NCI-H526 (cell line): Measurements from ENCODE around the gene ZNHIT1.

ENCODE experiments used
- DNase-seq, 2 experiments: peaks; one replicate each; lab custom pipeline; 2025; lab: John Stamatoyannopoulos, UW

The ZNHIT1 gene

GRCh38 chr7:101218236-101219125 lies 516 bp downstream of the ZNHIT1 start:
- peak in 1 of 2 experiments; percentile 55 for DNase-seq

DNA sequence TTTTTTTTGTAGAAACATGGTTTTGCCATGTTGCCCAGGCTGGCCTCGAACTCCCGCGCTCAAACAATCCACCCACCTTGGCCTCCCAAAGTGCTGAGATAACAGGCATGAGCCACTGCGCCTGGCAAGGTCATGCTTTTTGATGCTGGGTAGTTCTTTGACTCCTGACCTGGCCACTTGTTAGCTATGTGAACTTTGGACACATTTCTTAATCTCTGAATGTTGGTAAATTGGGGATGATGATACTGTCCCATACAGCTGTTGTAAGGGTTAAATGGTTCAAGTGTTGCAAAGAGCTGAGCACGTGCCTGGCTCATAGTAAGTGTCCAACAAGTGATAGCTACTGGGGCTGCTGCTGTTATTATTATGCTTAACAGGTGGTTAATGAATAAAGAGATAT lies 2.3 kb downstream of the ZNHIT1 start:
- no peak for DNase-seq

GRCh38 chr7:101222275-101222830 lies 4.4 kb downstream of the ZNHIT1 start:
- DNase-seq = no peak

DNA sequence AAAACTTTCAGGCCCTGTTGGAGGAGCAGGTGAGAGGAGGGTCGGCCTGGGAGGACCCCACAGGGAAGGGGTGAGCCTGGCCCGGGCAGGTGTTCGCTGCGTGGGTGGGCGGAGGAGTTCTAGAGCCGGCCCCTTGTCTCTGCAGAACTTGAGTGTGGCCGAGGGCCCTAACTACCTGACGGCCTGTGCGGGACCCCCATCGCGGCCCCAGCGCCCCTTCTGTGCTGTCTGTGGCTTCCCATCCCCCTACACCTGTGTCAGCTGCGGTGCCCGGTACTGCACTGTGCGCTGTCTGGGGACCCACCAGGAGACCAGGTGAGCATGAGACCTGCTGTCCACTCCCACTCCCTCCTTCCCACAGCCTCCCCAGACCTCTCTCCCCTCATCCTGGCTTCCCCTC lies 5.6 kb downstream of the ZNHIT1 start:
- no peak for DNase-seq

- no peak for DNase-seq
Observed at GRCh38 chr7:101225650-101226049, 7.7 kb downstream of the ZNHIT1 start.

GRCh38 chr7:101226721-101227120 lies 8.8 kb downstream of the ZNHIT1 start:
- DNase-seq = no peak

DNA sequence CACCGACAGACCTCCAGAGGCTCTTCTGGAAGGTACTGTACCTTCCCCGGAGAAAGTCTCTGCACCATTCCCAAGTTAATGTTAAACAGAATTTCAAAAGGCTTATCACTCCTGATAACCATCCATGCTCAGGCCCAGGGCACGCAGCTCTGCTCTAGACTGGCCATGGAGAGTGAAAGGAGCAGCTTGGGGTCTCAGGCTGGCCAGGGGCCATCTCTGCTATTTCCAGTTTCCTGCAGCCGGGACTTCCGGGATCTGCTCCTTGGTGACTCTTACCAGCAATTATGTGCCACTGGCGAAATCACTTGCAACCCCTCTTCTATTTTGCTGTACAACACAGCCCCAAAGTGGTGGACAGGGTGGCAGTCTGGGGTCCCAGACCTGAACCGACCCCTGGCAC lies 13.7 kb downstream of the ZNHIT1 start:
- no peak for DNase-seq

GRCh38 chr7:101232141-101232850 lies 14.3 kb downstream of the ZNHIT1 start:
- peak; percentile 23 to 87 for DNase-seq

DNA sequence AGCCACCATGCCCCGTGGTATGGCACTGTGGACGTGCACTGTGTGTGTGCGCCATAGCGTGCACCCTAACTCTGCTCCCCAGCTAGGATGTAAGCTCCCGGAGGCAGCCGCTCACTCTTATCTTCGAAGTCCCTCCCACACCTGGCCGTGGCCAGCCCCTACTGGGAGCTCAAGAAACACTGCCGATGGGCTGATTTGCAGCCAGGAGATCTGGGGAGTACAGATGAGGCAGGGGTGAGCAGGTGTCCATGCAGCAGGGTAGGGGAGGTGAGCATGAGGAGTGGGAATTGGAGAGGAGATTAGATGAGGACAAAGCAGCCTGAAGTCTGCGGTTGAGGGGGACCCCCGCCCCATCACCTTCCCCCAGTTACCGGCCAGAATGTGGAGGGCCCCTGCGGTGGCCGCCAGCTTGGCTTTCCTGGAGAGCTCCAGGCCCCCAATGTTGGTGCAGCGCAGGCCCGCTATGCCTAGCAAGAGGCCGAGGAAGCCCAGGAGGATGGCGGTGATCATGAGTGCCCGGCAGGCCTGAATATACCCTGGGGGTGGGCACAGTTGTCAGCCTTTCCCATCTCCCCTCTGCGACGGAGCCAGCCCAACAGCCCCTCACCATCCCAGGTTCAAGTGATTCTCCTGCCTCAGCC lies 16.1 kb downstream of the ZNHIT1 start:
- DNase-seq = peak in 1 of 2 experiments; percentile 15

GRCh38 chr7:101234636-101235035 lies 16.7 kb downstream of the ZNHIT1 start:
- DNase-seq = no peak

DNA sequence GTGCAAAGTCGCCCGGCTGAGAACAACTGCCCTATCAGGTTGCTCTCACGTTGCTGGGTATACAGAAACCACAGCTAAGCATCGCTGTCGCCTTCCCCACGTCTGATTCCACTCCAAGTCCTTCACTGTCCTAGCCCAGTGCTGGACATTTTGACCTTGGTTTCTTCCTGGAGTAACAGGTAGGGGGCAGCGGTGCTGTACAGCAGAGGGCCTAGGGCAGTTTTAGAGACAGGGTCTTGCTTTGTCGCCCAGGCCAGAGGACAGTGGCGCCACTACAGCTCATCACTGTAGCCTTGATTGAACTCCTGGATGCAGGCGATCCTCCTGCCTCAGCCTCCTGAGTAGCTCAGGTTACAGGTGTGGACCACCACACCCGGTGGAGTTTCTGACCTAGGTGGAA lies 17.1 kb downstream of the ZNHIT1 start:
- DNase-seq = no peak

- DNase-seq = no peak
Observed at GRCh38 chr7:101235522-101235921, 17.6 kb downstream of the ZNHIT1 start.

DNA sequence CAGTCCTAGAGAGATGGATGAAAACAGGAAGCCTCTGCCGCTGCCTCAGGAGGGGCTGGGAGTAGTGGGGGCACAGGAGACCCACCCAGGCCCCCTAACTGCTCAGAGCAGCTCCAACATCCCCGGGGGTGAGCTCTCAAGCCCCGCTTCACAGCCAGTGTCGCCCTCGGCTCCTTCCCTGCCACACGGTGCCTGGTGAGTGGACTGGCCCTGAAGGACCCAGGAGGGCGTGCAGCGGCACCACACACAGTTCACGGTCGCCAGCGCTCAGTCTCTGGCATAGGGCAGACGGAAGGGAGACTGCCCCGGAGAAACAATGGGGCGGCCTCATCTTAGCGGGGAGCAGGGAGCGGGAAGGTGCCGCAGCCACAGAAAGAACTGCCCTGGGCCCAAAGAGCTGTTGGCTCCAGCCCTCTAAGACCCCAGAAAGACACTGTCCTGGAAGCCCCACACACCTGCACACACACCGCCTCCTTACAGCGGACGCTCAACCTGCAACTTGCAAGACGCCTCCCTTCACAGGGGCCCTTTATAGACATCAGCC lies 18.4 kb downstream of the ZNHIT1 start:
- DNase-seq = no peak

DNA sequence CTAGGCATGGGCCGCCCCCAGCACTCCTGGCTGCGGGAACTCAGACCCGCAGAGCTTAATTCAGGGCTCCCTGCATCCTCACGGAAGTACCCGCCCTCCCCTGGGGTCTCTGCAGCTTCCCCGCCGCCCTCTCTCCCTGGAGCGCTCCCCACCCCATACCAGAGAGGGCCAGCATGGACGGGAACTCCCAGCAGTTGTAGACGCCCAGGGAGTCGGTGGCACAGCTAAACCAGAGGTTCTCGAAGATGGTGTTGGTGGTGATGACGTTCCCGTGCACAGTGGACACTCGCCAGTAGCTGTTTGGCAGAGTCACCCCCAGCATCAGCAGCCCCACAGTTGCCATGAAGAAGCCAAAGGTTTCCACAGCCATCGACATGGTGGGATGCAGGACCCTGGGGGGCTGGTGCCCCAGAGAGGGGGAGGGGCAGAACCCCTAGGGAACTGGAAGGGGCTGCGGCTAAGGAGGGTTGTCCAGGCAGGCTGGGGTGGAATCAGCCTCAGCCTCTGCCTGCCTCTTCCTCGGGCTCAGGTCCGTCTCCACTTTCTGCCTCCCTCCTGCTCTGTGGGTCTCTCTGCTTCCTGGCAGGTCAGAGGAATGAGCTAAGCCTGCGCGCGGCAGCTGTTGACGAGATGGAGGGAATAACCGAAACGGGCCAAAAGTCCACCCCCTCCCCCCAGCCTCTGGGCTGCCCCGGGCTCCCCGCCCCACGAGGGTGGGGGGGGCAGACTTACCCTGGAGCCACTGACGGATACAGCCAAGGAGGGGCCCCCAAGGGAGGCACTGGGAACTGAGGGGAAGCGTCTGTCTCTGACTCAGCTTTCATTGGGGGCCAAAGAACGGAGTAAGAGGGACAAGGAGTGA lies 19.5 kb downstream of the ZNHIT1 start, which contains the start of gene CLDN15:
Gene CLDN15 (minus strand): TSS at position 597 of the 862 bp plus-strand sequence. CDS start 221 bp downstream, at position 376.
- no peak for DNase-seq

DNA sequence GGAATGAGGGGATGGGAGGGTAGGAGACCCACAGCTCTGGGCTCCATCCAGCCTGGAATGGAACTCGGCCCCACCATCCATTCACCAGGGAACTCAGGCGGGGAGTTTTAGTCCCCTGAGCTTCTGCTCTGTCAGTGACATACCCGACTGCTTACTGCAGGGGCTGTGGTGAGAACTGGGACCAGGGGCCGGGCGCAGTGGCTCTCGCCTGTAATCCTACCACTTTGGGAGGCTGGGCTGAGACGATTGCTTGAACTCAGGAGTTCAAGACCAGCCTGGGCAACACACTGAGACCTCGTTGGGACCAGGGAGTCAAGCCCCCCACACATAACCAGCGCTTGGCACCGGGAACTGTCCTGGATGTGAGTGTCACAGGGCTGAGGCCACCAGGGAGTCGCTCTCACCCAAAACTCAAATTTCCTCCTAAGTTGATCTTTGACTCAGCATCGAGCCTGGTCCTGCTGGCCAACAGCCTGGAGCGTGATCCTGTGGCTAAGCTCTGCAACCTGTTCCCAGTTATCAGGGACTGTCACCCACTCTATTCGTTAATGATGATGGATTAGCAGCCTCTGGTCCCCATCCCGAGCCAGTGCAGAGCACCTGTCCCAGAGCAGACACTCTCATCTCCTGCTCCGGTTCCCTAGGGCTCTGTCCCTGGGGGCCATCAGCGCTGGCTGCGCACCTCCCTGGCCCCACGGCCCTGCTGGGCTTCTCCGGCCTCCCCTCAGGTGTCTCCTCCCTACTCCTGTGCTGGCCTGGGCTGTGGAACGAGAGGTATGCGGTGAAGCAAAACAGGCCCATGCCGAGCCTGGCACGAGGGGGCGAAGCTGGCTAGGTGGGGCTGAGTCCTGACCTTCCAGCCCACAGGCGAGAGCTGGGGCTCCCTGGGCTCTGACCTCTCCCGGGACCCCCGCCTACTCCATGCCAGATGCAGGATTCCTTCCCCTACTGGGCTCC lies 20.5 kb downstream of the ZNHIT1 start:
- no peak for DNase-seq

DNA sequence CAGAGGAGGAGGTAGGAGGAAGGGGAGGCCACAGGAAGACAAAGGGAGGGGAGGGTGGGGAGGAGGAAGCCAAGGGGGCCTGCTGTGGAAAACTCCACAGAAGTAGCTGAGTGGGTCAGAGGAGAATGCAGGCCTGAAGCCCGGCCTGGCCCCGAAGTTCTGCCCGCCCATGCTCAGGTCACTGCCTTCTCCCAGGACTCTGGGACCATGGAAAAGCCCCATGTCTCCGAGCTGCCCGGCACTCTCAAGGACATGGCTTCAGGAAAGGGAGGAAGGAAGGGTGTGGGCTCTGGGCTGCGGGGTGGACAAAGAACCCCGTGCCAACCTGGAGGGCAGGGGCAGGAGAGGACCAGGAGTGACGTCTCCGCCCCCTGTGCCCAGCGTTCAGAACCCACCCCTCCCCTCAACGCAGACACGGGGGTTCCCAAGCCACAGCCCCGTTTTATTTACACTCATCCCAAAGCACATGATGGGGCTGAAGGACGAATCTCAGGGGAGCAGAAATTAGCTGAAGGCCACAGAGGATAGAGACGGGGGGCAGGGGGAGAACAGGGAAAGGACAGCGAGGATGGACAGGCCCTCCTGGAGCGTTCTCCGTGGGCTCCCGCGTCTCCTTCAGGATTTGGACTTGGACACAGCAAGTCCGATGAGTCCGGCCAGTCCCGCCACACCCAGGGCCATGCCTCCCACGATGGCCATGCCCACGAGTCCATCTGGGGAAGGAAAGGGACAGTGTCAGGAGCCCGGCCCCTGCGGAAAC lies 21.4 kb downstream of the ZNHIT1 start:
- no peak for DNase-seq

DNA sequence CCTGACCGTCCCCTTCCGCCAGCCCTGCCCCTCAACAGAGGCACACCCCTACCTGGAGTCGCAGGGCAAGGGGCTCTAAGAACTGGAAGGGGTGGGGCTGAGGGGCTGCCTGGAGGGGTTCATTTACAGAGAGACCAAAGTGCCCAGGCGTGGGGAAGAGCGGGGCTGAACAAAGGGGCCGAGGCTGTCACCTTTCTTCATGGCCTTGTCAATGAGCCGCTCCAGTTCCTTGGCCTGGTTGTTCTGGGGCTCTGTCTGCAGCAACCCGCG lies 21.9 kb downstream of the ZNHIT1 start:
- no peak for DNase-seq

- DNase-seq = no peak
Observed at GRCh38 chr7:101240226-101241014, 22.5 kb downstream of the ZNHIT1 start.

DNA sequence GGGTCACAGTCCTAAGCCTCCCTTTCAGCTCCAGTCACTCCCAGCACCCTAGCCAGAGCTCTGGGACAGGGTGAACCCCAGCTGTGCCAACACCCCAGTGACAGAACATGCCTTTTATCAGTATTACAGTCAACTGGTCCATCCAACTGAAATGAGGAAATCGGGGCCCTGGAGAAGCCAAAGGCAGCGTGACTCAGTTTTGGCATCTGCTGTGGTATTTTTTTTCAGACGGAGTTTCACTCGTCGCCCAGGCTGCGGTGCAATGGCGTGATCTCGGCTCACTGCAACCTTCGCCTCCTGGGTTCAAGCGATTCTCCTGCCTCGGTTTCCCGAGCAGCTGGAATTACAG lies 23.0 kb downstream of the ZNHIT1 start:
- DNase-seq = no peak
